ENCODE measurements around the gene CDC14B. TPM values are rescaled to one million over a fixed set of nuclear protein-coding genes. Genes with fewer than 3 reads are reported as not detected.

The CDC14B gene
- total and polyA plus RNA-seq, 4 donors: 8.8 to 33.3 (median 11.3) TPM

DNA sequence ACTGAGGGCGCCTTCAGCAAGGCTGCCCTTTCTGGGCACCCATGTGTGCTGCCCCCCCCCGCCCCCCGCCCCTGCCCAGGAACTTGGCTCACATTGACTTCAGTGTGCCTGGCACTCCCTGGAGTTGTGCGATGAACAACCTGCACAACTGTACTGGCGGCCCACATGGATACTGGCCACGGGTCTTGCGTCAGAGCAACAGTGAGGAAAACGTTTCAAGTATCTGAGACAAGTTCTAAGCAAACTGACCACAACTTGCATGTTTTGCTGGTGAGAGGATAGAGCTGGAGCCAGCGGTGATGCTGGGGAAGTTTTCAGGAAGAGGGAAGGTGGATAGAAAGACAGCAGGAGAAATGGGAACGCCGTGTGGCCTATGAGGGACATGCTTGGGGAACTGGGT is 124.3 kb downstream of the CDC14B start:
- H3K4me1 ChIP-seq (ENCODE audit: control insufficient read depth in 4 of 4, insufficient read depth in 4 of 4, low read length in 3 of 4): peaks cover 2 to 23% (median 13%) of the 10 kb centered on the region in 4 donors
- no peaks in the 10 kb centered on the region for H3K27me3 ChIP-seq (ENCODE audit: control insufficient read depth in 4 of 4, insufficient read depth in 4 of 4, low read length in 3 of 4)
- no peak overlapping the region for H3K4me3 ChIP-seq (ENCODE audit: low read depth in 1 of 3, low read length in 3 of 3)
- no peaks in the 10 kb centered on the region for H3K9me3 ChIP-seq (ENCODE audit: control insufficient read depth in 4 of 4, low read length in 3 of 4)
- TF ChIP-seq ZBTB33 (IDR thresholded peaks at IDR 0.05) (no peak), JUND (IDR thresholded peaks at IDR 0.05) (no peak), GABPA (IDR thresholded peaks at IDR 0.05 in 1 of 2, conservative IDR thresholded peaks at IDR 0.05 in 1 of 2) (no peak), YY1 (IDR thresholded peaks at IDR 0.05) (no peak), EGR1 (IDR thresholded peaks at IDR 0.05; ENCODE audit: low read depth in 2 of 2) (no peak), TAF1 (conservative IDR thresholded peaks at IDR 0.05) (no peak), RXRA (IDR thresholded peaks at IDR 0.05) (no peak), SP1 (IDR thresholded peaks at IDR 0.05) (no peak), HNF4A (conservative IDR thresholded peaks at IDR 0.05) (no peak), NR2F2 (IDR thresholded peaks at IDR 0.05) (no peak), MAX (IDR thresholded peaks at IDR 0.05) (no peak), RAD21 (IDR thresholded peaks at IDR 0.05) (no peak), ATF3 (IDR thresholded peaks at IDR 0.05) (no peak), FOXA2 (IDR thresholded peaks at IDR 0.05) (no peak)
- H3K36me3 ChIP-seq (ENCODE audit: control insufficient read depth in 4 of 4, insufficient read depth in 3 of 4, low read depth in 1 of 4, low read length in 3 of 4): peaks cover 0 to 4% (median under 1%) of the 10 kb centered on the region in 4 donors
- no peak overlapping the region for H3K27ac ChIP-seq (ENCODE audit: low read depth in 1 of 2, low read length in 2 of 2)
- no peak for DNase-seq (ENCODE audit: low spot score)
- WGBS: 79% methylated on average over 11 of the region's 11 CpGs
- no peak overlapping the region for H3K9ac ChIP-seq (ENCODE audit: low read depth in 1 of 2, low read length in 2 of 2)

DNA sequence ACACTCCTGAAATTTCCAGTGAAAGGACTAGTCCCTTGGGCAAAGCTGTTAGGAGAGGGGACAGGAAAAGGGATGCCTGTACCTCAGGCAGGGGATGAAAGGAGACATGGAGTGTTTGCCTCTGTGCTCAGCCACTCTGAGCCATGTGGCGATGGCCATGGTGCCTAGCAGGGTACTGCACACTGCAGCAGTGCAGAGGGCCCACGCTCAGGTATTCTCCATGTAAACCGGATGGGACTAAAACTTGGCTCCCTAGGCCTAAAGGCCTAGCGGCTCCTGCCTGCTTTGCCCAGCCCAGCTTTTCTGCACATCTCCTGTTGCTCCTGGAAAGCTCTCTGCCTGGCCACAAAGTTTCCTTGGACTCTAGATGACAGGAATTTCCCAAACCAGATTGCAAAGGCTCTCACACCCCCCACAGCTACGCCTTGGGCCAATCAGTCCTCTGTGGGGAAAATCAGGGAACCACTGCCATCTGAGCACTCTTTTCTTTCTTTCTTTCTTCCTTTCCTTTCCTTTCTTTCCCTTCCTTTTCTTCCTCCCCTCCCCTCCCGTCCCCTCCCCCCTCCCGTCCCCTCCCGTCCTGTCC is 125.3 kb downstream of the CDC14B start:
- TF ChIP-seq SP1 (IDR thresholded peaks at IDR 0.05) (no peak), ZBTB33 (IDR thresholded peaks at IDR 0.05) (no peak), FOXA1 (IDR thresholded peaks at IDR 0.05) (no peak), RXRA (IDR thresholded peaks at IDR 0.05) (no peak), YY1 (IDR thresholded peaks at IDR 0.05) (no peak), CTCF (IDR thresholded peaks at IDR 0.05; ENCODE audit: low read depth, low read length, missing input control) (no peak), HNF4G (IDR thresholded peaks at IDR 0.05) (no peak), JUND (IDR thresholded peaks at IDR 0.05) (no peak)
- TF ChIP-seq, protein P1, sequence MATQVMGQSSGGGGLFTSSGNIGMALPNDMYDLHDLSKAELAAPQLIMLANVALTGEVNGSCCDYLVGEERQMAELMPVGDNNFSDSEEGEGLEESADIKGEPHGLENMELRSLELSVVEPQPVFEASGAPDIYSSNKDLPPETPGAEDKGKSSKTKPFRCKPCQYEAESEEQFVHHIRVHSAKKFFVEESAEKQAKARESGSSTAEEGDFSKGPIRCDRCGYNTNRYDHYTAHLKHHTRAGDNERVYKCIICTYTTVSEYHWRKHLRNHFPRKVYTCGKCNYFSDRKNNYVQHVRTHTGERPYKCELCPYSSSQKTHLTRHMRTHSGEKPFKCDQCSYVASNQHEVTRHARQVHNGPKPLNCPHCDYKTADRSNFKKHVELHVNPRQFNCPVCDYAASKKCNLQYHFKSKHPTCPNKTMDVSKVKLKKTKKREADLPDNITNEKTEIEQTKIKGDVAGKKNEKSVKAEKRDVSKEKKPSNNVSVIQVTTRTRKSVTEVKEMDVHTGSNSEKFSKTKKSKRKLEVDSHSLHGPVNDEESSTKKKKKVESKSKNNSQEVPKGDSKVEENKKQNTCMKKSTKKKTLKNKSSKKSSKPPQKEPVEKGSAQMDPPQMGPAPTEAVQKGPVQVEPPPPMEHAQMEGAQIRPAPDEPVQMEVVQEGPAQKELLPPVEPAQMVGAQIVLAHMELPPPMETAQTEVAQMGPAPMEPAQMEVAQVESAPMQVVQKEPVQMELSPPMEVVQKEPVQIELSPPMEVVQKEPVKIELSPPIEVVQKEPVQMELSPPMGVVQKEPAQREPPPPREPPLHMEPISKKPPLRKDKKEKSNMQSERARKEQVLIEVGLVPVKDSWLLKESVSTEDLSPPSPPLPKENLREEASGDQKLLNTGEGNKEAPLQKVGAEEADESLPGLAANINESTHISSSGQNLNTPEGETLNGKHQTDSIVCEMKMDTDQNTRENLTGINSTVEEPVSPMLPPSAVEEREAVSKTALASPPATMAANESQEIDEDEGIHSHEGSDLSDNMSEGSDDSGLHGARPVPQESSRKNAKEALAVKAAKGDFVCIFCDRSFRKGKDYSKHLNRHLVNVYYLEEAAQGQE (IDR thresholded peaks at IDR 0.05): no peak
- no peak for DNase-seq (ENCODE audit: low spot score)
- no peak overlapping the region for H3K9ac ChIP-seq (ENCODE audit: low read depth in 1 of 2, low read length in 2 of 2)
- no peaks in the 10 kb centered on the region for H3K9me3 ChIP-seq (ENCODE audit: control insufficient read depth in 4 of 4, low read length in 3 of 4)
- WGBS: 92% methylated on average over 8 of the region's 8 CpGs
- peaks cover 2 to 29% (median 17%) of the 10 kb centered on the region in 4 donors for H3K4me1 ChIP-seq (ENCODE audit: control insufficient read depth in 4 of 4, insufficient read depth in 4 of 4, low read length in 3 of 4)
- H3K27me3 ChIP-seq (ENCODE audit: control insufficient read depth in 4 of 4, insufficient read depth in 4 of 4, low read length in 3 of 4): no peaks in the 10 kb centered on the region
- no peak overlapping the region for H3K27ac ChIP-seq (ENCODE audit: low read depth in 1 of 2, low read length in 2 of 2)
- H3K36me3 ChIP-seq (ENCODE audit: control insufficient read depth in 4 of 4, insufficient read depth in 3 of 4, low read depth in 1 of 4, low read length in 3 of 4): peaks cover 0 to 4% (median 0%) of the 10 kb centered on the region in 4 donors
- no peak overlapping the region for H3K4me3 ChIP-seq (ENCODE audit: low read depth in 1 of 3, low read length in 3 of 3)

Data from liver (tissue), 9 donors.